ENCODE data around the gene PCARE.

- TF ChIP-seq CTCF (IDR thresholded peaks at IDR 0.05) (no peak), EZH2 (IDR thresholded peaks at IDR 0.05; ENCODE audit: borderline replicate concordance, insufficient read depth, low read depth, low read length, poor library complexity, severe bottlenecking) (no peak)
Observed at GRCh38 chr2:29012211-29012681, 62.1 kb downstream of the PCARE start.

All from B cell (primary cell).